Measurements from ENCODE around the gene SHANK2.

Gene SHANK2

DNA sequence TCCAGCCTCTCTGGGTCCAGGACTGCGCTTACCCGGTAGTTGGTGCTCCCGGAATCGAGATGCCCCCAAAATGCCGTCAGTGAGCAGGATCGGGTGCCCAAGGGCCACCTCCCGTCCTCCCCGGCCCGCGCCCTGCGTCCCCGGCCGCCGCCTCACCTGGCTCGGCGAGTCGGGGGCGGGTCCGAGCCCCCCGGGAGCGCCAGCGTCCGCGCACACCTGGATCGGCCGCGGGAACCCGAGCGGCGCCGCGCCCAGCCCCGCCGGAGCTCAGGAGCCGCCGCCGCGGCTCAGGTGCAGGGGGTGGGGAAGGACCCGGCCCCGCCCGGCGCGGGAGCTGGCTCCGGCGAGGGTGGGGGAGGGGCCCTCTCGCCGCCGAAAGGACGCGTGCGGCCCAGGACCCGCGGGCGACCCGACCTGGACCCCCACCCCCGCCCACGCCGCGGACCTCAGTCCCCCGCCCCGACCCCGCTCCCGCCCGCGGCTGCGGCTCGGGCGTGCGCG is at the start of gene SHANK2:
Gene SHANK2, minus strand, starts transcription at position 309 of the 501 bp plus-strand sequence. CDS start 105,251 bp downstream, outside the sequence.
- Histone ChIP-seq H3K27me3 (peaks cover 5 to 81% of the 10 kb centered on the region in 2 donors), H3K4me3 (peak within 1 kb of the TSS; percentile 31 to 48), H3K36me3 (no peaks in the 10 kb centered on the region), H3K4me1 (peaks cover 0 to 32% (median 28%) of the 10 kb centered on the region in 4 donors), H3K9me3 (peaks cover 0 to under 1% (median 0%) of the 10 kb centered on the region in 3 donors), H3K27ac (no peak within 1 kb of the TSS)
- TF ChIP-seq, protein P1, sequence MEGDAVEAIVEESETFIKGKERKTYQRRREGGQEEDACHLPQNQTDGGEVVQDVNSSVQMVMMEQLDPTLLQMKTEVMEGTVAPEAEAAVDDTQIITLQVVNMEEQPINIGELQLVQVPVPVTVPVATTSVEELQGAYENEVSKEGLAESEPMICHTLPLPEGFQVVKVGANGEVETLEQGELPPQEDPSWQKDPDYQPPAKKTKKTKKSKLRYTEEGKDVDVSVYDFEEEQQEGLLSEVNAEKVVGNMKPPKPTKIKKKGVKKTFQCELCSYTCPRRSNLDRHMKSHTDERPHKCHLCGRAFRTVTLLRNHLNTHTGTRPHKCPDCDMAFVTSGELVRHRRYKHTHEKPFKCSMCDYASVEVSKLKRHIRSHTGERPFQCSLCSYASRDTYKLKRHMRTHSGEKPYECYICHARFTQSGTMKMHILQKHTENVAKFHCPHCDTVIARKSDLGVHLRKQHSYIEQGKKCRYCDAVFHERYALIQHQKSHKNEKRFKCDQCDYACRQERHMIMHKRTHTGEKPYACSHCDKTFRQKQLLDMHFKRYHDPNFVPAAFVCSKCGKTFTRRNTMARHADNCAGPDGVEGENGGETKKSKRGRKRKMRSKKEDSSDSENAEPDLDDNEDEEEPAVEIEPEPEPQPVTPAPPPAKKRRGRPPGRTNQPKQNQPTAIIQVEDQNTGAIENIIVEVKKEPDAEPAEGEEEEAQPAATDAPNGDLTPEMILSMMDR (IDR thresholded peaks at IDR 0.05) = no peak
- intact Hi-C loops (cut with DNase I; ENCODE audit: low total_unique reads) = no loop called here
- no peak for DNase-seq

DNA sequence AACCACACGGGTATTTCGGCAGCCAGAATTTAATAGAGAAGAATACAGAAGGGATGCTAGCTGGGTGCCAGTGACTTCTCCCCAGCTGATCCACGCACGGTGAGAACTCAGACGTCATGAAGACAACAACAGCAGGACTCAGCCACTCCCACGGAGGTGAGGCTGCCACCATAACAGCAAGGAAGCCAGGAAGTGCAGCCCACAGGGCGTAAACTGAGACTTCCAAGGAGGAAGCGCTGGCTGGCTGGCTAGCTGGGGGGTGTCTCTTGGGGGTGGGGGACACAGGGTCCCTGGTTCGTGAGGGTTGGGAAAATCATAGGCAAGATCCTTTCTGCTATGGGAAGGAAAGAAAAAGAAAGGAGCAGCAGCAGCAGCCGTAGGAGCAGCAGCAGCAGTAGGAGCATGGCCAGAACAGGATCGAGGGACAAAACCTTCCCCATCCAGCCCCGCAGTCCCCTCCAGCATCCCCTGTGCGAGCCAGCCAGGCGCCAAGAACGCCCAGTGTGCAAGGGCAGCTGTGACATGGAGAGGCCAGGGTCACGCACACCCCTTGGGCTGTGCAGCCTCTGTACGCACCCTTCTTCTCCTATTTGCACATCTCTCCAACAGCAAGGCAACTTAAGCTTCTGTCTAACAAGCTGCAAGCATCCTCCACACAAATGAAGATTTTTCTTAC is 49.6 kb upstream of the SHANK2 start:
- Histone ChIP-seq H3K36me3 (no peaks in the 10 kb centered on the region), H3K27ac (no peak overlapping the region), H3K4me1 (peaks cover 0 to 27% (median 16%) of the 10 kb centered on the region in 4 donors), H3K27me3 (peaks cover 0 to 6% of the 10 kb centered on the region in 2 donors), H3K9me3 (no peaks in the 10 kb centered on the region), H3K4me3 (no peak overlapping the region)
- intact Hi-C loops (cut with DNase I; ENCODE audit: low total_unique reads) = no loop called here
- TF ChIP-seq, protein P1 (IDR thresholded peaks at IDR 0.05) = no peak
- DNase-seq = peak in 1 of 2 donors; percentile 40

DNA sequence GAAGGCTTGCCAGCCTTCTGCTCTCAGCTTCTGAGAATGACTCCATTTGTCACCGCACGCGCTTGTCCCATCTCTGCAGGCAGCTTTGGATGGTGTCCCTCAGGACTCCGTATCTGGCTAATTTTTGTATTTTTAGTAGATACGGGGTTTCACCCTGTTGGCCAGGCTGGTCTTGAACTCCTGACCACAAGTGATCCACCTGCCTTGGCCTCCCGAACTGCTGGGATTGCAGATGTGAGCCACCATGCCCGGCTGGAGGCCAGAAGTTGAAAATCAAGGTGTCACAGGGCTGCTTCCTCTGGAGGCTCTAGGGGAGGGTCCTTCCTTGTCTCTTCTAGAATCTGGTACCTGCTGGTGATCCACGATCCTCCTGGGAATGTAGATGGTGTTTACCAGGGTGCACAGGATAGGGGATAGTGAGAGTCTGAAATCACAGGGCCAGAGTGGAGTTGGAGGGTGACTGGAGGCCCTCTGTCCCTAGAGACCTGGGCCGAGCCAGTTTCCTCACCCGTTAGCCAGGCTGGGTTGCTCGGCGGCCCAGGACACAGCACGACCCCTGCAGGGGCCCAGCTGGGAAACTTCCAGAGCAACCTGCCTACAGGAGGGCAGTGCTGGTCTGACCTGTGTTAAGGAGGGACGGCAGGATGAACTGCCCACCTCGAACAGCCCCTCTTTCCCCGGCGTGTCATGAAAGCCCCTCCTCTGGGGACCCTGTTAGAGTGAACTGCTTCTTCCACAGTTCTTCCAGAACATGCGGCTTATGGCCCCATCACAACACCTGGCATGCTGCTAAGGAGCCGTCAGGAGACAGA is 48.9 kb upstream of the SHANK2 start:
- Histone ChIP-seq H3K4me1 (peaks cover 0 to 27% (median 16%) of the 10 kb centered on the region in 4 donors), H3K27ac (peak overlapping the region in 1 of 2 donors; percentile 62), H3K36me3 (no peaks in the 10 kb centered on the region), H3K4me3 (no peak overlapping the region), H3K27me3 (peaks cover 0 to 5% of the 10 kb centered on the region in 2 donors), H3K9me3 (no peaks in the 10 kb centered on the region)
- TF ChIP-seq, protein P1 (IDR thresholded peaks at IDR 0.05) = no peak
- intact Hi-C loops (cut with DNase I; ENCODE audit: low total_unique reads) = no loop called here
- peak in 1 of 2 donors; percentile 40 for DNase-seq

DNA sequence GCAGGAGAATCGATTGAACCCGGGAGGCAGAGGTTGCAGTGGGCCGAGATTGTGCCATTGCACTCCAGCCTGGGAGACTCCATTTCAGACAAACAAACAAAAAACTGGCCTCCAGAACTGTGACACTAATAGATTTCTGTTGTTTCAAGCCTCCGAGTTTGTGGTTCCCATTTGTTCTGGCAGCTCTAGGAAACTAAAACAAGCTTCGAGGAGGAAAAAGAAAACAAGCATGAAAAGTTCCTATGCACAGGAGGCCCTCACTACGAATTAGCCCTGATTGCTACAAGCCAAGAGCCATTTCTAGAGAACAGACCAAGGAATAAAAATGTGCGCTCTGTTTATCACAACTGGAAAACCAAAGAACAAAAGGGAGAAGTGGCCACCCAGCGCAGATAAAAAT is 47.8 kb upstream of the SHANK2 start:
- TF ChIP-seq, protein P1 (IDR thresholded peaks at IDR 0.05) = no peak
- Histone ChIP-seq H3K4me1 (peaks cover 0 to 27% (median 16%) of the 10 kb centered on the region in 4 donors), H3K27ac (peak overlapping the region; percentile 62 to 71), H3K9me3 (no peaks in the 10 kb centered on the region), H3K36me3 (no peaks in the 10 kb centered on the region), H3K27me3 (peaks cover 0 to under 1% of the 10 kb centered on the region in 2 donors), H3K4me3 (no peak overlapping the region)
- peak in 1 of 2 donors; percentile 23 for DNase-seq
- intact Hi-C loops (cut with DNase I; ENCODE audit: low total_unique reads) = no loop called here

DNA sequence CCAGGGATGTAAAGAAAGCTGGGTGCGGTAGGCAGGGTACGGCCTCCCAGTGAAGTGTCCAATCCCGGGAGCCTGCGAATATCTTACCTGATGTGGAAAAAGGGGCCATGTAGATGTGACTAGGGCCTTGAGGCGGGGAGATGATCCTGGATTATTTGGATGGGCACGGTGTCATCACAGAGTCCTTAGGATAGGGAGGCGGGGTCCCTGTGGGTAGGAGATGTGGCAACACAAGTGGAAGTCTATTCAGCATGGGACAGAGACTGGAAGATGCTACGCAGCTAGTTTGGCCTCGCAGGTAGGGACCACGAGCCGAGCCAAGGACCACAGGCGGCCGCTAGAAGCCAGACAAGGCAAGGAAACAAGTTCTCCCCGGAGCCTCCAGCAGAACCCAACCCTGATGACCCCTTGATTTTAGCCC is 46.4 kb upstream of the SHANK2 start:
- intact Hi-C loops (cut with DNase I; ENCODE audit: low total_unique reads) = no loop called here
- Histone ChIP-seq H3K4me1 (peaks cover 0 to 27% (median 16%) of the 10 kb centered on the region in 4 donors), H3K4me3 (no peak overlapping the region), H3K36me3 (no peaks in the 10 kb centered on the region), H3K27me3 (peaks cover 0 to 5% of the 10 kb centered on the region in 2 donors), H3K9me3 (no peaks in the 10 kb centered on the region), H3K27ac (peak overlapping the region in 1 of 2 donors; percentile 27)
- TF ChIP-seq, protein P1 (IDR thresholded peaks at IDR 0.05) = no peak
- DNase-seq = peak in 1 of 2 donors; percentile 53

Data from tibial artery (tissue), 4 donors.